ENCODE results near the gene ZNF22.

The ZNF22 gene

GRCh38 chr10:44966816-44967509 lies 33.8 kb upstream of the ZNF22 start:
- no peak; the same call in 1 of the 2 replicates for TF ChIP-seq CTCF (IDR thresholded peaks at IDR 0.05)

- no peak for TF ChIP-seq CTCF (IDR thresholded peaks at IDR 0.05)
Measured at GRCh38 chr10:44967616-44968015, 33.1 kb upstream of the ZNF22 start.

- no peak for TF ChIP-seq CTCF (IDR thresholded peaks at IDR 0.05)
Measured at GRCh38 chr10:44968091-44968490, 32.6 kb upstream of the ZNF22 start.

GRCh38 chr10:44968500-44969400 lies 32.0 kb upstream of the ZNF22 start:
- no peak for TF ChIP-seq CTCF (IDR thresholded peaks at IDR 0.05)

GRCh38 chr10:44969854-44970253 lies 30.9 kb upstream of the ZNF22 start:
- no peak for TF ChIP-seq CTCF (IDR thresholded peaks at IDR 0.05)

- no peak for TF ChIP-seq CTCF (IDR thresholded peaks at IDR 0.05)
Measured at GRCh38 chr10:44970812-44971395, 29.8 kb upstream of the ZNF22 start.

GRCh38 chr10:44971434-44971833 lies 29.3 kb upstream of the ZNF22 start:
- TF ChIP-seq CTCF (IDR thresholded peaks at IDR 0.05) = no peak
